GM15510 (cell line): ENCODE measurements around the gene PTGDR.

Experiments used
- POLR2A ChIP-seq: IDR thresholded peaks from 3 replicates; pipeline ENCODE4 v1.6.1; 2011; ENCODE audit warnings: borderline replicate concordance; ENCODE audit not compliant: insufficient read length; ENCODE audit errors: extremely low read depth

The PTGDR gene

DNA sequence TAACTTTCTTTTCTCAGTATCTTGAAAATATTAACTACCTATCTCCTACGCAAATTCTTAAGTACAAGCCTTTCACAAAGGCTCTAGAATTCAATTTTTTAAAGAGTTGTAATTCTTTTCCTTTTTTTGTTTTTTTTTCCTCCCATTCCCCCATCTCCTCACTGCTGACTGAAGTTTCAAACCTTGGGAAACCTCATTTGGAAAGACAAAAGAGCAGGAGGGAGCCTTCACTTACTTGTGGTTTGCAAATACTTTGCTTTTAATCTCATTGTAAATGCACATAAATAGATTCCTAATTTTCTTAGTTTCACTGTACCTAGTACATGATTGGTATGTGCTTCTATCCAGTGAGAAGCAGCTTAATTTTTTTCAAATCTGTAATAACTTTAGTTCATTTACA is 15.8 kb upstream of the PTGDR start:
- no peak for TF ChIP-seq POLR2A

DNA sequence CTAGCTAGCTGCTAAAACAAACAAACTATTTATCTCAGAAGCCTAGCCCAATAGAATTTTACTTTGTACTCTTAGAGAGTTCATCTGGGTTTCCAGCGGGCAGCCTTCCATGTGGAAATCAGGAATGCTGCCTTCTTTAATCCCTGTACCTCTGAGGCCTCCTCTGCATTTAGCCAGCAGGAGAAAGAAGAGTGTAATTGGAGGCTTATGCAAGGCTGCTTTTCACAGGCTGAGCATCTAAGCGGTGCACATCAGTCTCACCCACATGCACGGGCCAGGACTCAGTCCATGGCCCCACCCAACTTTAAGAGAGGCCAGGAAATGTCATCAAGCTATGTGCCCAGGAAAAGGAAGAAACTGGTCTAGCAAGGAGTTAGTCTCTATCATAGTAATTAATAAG is 14.0 kb upstream of the PTGDR start:
- TF ChIP-seq POLR2A = no peak

DNA sequence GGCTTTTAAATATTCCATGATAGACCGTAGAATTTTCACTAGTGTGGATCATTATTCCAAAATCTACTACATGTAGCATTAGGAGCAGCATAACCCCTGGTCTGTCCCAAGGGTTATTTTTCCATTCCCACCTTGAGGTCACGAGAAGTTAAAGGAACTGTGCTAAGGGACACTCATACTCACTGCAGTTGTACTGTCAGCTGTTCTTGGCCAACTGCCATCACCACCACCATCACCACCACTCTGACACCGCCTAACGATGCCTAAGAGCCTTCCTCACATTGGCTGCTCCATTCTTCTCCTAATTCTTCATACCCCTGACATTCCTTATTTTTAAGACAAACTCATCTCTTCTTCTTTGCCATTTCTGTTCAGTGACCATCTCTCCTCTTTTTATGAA is 13.4 kb upstream of the PTGDR start:
- TF ChIP-seq POLR2A = no peak

DNA sequence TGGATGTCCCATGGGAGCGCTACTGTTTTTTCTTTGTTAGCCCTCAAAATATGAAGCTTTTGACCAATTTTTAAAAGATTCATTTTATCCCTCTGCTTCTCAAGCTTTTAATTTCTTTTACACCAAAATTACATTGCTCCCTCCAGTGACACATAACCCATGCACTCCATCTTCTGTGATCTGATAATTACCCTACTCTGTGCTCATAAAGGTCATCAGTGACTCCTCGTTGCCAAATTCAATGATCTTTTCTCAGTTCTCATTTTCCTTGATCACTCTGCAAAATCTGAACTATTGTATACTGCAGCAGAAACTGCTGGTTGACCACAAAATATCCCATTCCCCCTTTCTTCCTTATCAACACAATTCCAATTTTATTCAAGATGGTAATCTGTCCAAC is 8.7 kb upstream of the PTGDR start:
- no peak for TF ChIP-seq POLR2A

DNA sequence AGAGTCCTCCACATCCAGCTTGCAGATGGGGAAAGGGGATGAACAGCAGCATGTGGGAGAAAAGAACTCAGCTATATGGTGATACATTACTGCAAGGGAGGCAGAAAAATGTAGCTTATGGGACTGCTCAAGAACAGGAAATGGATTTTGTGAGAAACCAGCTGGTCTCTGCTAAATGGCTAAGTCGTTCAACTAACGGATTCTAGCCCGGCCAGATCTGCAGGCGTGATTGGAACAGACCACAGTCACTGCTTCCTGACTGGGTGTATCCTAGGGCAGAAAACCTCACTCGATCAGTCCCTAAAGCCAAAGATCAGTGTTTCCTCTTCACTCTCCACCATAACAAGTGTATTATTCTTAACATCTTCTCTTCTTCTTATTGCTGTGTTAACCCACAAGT is 8.1 kb upstream of the PTGDR start:
- TF ChIP-seq POLR2A = no peak

DNA sequence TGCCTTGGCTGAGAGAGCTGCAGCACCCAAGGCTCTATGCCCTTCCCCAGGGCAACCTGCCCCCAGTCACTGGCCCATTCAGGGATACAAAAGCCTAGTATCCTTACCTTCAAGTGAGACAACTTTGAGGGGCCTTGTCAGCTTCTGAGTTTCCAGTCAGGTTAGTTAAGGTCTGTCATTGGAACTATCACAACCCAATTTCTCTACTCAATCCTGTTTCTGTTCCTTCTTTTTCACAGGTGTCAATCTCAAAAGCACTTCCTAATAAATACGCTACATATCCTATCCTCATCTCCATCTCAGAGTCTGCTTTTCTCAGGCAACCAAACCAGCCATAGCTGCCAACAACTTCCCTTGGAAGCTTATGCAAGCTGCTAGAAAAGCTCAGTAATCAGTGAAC is 4.9 kb upstream of the PTGDR start:
- TF ChIP-seq POLR2A = no peak

DNA sequence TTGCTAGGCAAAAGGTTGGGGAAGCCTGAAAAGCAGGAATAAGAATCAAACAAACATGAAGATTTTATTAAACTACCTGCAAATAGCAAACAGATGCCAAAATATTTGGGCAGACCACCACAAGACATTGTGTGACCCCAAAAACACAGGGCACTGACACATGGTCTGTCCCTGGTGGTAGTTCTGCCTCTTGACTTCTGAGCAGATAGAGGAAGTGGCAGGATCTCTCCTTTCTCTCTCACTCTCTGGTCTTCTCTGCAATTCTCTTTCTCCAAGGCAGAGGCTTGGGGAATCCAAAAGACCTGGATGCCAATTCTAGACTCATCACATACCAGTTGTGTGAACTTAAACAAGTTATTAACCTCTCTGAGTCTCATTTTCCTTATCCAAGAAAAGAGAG is 4.3 kb upstream of the PTGDR start:
- no peak for TF ChIP-seq POLR2A

DNA sequence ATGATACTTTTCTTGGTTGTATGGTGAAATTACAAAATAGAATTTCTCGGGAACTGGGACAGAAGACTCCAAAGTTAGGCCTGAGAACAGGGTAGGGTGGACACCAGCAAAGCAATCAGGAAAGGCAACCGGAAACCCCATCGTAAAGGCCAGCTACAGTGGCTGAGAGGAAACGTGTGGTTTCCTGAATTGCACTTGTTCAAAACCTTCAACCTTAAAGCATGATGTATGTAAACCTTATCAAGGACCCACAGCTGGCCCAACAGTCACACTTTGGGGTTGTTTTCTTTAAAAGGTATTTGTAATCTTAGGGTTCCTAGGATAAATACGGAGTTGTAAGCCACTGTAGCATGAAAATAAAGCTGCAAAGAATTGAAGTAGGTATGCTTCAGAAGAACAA is 2.2 kb upstream of the PTGDR start:
- TF ChIP-seq POLR2A = no peak

DNA sequence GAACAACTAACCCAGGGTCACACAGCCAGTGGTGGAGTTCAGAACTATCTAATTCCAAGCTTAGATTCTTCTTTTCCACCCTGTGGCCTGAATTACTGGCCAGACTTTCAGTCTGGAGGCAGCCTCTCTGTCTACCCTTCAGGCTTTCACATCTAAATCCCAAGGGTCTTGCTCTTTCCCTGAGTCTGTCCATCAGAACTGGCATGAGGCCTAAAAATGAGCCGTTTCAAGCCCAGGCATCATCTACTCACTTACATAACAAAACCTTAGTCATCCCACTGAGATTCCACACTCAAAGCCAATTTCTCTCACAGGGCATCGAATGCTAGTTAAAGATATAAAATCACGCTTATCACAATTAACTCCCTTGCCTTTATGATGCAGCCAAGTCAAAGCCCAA is 1.3 kb upstream of the PTGDR start:
- TF ChIP-seq POLR2A = no peak

DNA sequence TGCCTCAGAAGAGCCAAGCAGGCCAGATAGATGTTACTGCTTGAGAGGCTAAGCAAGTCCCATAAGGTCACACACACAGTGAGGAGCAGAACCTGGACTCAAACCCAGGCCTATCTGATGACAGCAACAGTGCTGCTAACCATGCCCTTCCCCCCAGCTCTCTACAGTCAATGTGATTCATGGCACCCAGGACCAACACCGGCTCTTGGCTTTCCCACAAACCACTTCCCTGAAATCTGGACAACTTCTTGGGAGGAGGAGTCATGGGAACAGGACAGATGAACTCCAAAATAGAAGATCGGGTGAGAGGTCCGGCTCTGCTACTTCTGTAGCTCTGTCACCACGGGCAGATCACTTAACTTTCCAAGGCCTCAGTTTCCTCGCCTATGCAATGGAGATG is 716 bp upstream of the PTGDR start:
- TF ChIP-seq POLR2A = no peak

DNA sequence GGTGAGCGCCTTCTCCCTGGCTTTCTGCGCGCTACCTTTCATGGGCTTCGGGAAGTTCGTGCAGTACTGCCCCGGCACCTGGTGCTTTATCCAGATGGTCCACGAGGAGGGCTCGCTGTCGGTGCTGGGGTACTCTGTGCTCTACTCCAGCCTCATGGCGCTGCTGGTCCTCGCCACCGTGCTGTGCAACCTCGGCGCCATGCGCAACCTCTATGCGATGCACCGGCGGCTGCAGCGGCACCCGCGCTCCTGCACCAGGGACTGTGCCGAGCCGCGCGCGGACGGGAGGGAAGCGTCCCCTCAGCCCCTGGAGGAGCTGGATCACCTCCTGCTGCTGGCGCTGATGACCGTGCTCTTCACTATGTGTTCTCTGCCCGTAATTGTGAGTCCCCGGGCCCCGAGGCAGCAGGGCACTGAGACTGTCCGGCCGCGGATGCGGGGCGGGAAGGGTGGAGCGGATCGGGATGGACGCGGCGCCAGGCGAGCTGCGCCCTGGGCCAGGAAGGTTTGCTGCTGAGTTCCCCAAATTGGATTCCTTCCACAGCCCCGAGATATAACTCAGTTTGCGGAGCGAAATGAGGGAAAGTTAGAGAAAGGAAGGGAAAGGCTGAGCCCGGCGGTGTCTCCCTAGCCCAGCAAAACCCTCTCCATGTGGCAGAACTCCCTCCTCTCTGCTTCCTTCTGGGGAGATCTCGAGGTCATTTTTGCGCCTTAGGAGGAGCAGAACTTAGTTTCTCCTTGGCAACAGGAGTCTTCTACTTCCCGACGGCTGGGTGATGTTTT is 972 bp downstream of the PTGDR start:
- TF ChIP-seq POLR2A = no peak

DNA sequence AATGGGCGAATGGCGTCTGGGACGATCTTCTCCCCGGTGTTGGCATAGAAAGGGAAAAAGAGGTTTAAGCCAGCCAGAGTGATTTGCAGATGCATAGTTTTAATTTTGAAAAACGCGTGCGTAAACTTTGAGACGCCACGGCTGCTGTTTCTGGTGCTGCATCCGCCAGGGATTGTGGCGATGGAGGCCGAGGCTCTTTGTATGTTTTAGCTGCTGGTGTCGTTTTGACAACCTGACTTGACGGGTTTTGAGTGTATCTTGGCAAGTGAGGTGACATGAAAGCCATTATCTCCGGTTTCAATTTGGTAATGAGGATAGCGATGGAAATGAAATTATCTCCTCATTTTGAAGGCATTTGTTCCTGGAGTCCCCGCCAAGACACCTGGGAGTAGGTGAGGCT is 1.6 kb downstream of the PTGDR start:
- no peak for TF ChIP-seq POLR2A

DNA sequence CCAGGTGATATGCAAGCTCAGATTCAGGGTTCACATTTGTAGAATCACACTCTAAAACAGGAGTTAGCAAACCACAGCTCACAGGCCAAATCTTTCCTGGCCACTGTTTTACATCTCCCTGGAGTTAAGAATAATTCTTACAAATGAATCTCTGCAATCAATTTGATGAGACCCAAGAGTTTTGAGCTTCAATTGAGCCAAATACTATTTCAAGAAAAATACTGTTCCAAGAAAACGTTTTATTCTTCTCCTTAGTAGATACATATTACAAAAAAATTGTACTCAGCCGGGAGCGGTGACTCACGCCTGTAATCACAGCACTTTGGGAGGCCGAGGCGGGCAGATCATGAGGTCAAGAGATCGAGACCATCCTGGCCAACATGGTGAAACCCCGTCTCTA is 2.5 kb downstream of the PTGDR start:
- TF ChIP-seq POLR2A = no peak

DNA sequence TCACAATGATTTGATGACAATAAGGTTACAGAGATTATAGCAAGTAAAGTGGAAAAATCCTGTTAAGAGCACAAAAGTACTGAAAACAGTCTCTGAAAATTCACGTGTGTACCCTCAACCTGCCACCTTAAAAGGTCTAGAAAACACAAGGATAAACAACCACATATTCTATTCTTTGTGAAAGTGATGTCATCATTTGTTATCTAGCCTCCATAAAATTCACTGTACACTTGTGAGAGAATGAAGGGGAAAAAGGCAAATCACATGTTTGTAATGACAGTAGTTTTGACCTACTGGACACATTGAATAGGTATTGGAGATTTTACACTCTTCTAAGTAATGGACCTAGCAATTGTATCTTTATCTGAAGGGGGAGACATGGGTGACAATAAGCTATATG is 4.0 kb downstream of the PTGDR start:
- no peak for TF ChIP-seq POLR2A

DNA sequence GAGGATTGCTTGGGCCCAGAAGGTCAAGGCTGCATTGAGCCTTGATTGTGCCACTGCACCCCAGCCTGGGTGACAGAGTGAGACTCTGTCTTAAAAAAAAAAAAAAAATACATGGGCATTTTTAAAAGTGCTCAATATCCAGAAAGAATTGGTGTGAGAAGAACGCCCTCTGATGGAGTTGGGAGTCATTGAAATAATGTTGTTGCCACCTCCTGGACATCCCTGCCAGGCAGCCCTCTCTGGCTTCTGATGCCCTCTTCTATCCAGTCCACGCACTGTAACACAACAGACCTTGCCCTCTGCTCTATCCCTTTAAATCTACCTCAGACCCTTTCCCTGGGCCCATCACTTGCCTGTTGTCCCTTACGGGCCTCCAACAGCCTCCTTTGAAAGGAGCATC is 4.9 kb downstream of the PTGDR start:
- TF ChIP-seq POLR2A = no peak

DNA sequence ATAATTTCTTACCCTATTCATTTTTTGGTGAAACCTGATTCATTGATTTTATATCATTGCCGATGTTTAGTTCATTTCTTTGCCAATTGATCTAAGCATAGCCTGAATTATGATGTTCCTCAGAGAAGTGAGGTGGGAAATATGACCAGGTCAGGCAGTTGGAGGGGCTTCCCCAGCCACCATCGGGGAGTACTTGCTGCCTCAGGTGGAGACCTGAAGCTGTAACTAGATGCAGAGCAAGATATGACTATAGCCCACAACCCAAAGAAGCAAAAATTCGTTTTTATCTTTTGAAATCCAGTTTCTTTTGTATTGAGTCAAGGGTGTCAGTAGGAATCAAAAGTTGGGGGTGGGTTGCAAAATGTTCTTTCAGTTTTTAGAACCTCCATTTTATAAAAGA is 7.9 kb downstream of the PTGDR start:
- TF ChIP-seq POLR2A = no peak

DNA sequence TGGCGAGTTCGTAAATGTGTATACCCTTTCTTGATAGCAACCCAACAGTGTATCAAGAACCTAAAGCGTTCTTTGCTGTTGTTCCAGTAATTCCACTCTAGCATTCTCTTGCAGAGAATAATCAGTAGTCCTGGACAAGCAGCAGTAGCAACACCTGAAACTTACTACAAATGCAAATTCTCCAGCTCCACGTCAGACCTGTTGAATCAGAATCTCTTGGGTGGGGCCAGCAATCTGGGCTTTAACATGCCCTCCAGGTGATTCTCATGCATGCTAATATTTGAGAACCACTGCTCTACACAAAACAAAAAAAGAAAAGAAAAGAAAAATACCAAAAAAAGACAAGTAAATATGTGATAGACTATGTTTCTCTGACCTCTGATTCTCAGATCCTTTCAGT is 10.1 kb downstream of the PTGDR start:
- no peak for TF ChIP-seq POLR2A
